H9 (cell line): ENCODE measurements around the gene VANGL2. TPM values are rescaled to one million over a fixed set of nuclear protein-coding genes. Genes with fewer than 3 reads are reported as not detected.

ENCODE experiments used
- DNase-seq: peaks from one replicate; pipeline ENCODE4 v3.0.0-alpha.2; 2017
- H2AFZ ChIP-seq: one replicate; pipeline ENCODE4 v1.6.1; 2013; ENCODE audit warnings: mild to moderate bottlenecking, low read length, control low read depth, moderate library complexity
- H2AK5ac ChIP-seq: 2 replicates; pipeline ENCODE4 v1.6.1; 2013; ENCODE audit warnings: low read length, control low read depth, mixed read lengths; ENCODE audit not compliant: insufficient read length
- H2BK120ac ChIP-seq: one replicate; pipeline ENCODE4 v1.6.1; 2013; ENCODE audit warnings: low read depth, mild to moderate bottlenecking, low read length, control low read depth, inconsistent platforms; ENCODE audit not compliant: poor library complexity, severe bottlenecking
- H2BK12ac ChIP-seq: 2 replicates; pipeline ENCODE4 v1.6.1; 2013; ENCODE audit warnings: low read length, control low read depth, mixed read lengths, low read depth; ENCODE audit not compliant: insufficient read length
- H2BK15ac ChIP-seq: 2 replicates; pipeline ENCODE4 v1.6.1; 2013; ENCODE audit warnings: low read depth, low read length, control low read depth
- H2BK20ac ChIP-seq: one replicate; pipeline ENCODE4 v1.6.1; 2013; ENCODE audit warnings: low read depth, mild to moderate bottlenecking, low read length, control low read depth, inconsistent platforms; ENCODE audit not compliant: poor library complexity, severe bottlenecking
- H2BK5ac ChIP-seq: 2 replicates; pipeline ENCODE4 v1.6.1; 2013; ENCODE audit warnings: low read length, control low read depth, mixed read lengths; ENCODE audit not compliant: insufficient read length
- H3K14ac ChIP-seq: 2 replicates; pipeline ENCODE4 v1.6.1; 2013; ENCODE audit warnings: low read length, control low read depth; ENCODE audit not compliant: insufficient read depth
- H3K18ac ChIP-seq: 2 replicates; pipeline ENCODE4 v1.6.1; 2013; ENCODE audit warnings: low read depth, mild to moderate bottlenecking, mixed read lengths, low read length, control low read depth; ENCODE audit not compliant: insufficient read length
- H3K23ac ChIP-seq: 2 replicates; pipeline ENCODE4 v1.6.1; 2013; ENCODE audit warnings: low read length, control low read depth, mixed read lengths, low read depth; ENCODE audit not compliant: insufficient read length
- H3K23me2 ChIP-seq: 2 replicates; pipeline ENCODE4 v1.6.1; 2013; ENCODE audit warnings: low read depth, mild to moderate bottlenecking, mixed read lengths, low read length, control low read depth; ENCODE audit not compliant: insufficient read length, poor library complexity, severe bottlenecking
- H3K27ac ChIP-seq: 2 replicates; pipeline ENCODE4 v1.5.1; 2013; ENCODE audit warnings: low read length, control low read depth, mixed read lengths, low read depth; ENCODE audit not compliant: insufficient read length
- H3K27me3 ChIP-seq: 2 replicates; pipeline ENCODE4 v1.6.1; 2013; ENCODE audit warnings: low read length, control low read depth, inconsistent platforms; ENCODE audit not compliant: insufficient read depth
- H3K4ac ChIP-seq: 2 replicates; pipeline ENCODE4 v1.6.1; 2013; ENCODE audit warnings: low read depth, mild to moderate bottlenecking, control low read depth, inconsistent platforms, low read length, moderate library complexity
- H3K4me1 ChIP-seq: 2 replicates; pipeline ENCODE4 v1.6.1; 2013; ENCODE audit warnings: low read length, control low read depth, inconsistent platforms; ENCODE audit not compliant: insufficient read depth
- H3K4me2 ChIP-seq: 2 replicates; pipeline ENCODE4 v1.6.1; 2013; ENCODE audit warnings: low read length, control low read depth, mixed read lengths; ENCODE audit not compliant: insufficient read length, insufficient read depth
- H3K56ac ChIP-seq: 2 replicates; pipeline ENCODE4 v1.6.1; 2013; ENCODE audit warnings: low read depth, mild to moderate bottlenecking, mixed read lengths, low read length, control low read depth; ENCODE audit not compliant: insufficient read length
- H3K79me1 ChIP-seq: 2 replicates; pipeline ENCODE4 v1.6.1; 2013; ENCODE audit warnings: low read depth, mild to moderate bottlenecking, moderate library complexity, low read length, control low read depth, inconsistent platforms; ENCODE audit not compliant: insufficient read depth, poor library complexity, severe bottlenecking
- H3K79me2 ChIP-seq: 2 replicates; pipeline ENCODE4 v1.6.1; 2013; ENCODE audit warnings: low read length, control low read depth, inconsistent platforms; ENCODE audit not compliant: insufficient read depth
- H3K9ac ChIP-seq: 2 replicates; pipeline ENCODE4 v1.6.1; 2013; ENCODE audit warnings: low read length, control low read depth, mixed read lengths; ENCODE audit not compliant: insufficient read length; ENCODE audit errors: extremely low read depth
- H3K9me3 ChIP-seq: one replicate; pipeline ENCODE4 v1.6.1; 2013; ENCODE audit warnings: low read depth, low read length, inconsistent platforms; ENCODE audit not compliant: control insufficient read depth
- H3T11ph ChIP-seq: one replicate; pipeline ENCODE4 v1.6.1; 2013; ENCODE audit warnings: mild to moderate bottlenecking, low read length, control low read depth, inconsistent platforms
- H4K20me1 ChIP-seq: one replicate; pipeline ENCODE4 v1.6.1; 2013; ENCODE audit not compliant: control insufficient read depth, insufficient read length, insufficient read depth
- H4K5ac ChIP-seq: 2 replicates; pipeline ENCODE4 v1.6.1; 2013; ENCODE audit warnings: low read depth, mild to moderate bottlenecking, mixed read lengths, low read length, control low read depth; ENCODE audit not compliant: insufficient read length
- H4K8ac ChIP-seq: replicated peaks from 2 replicates; pipeline ENCODE4 v1.6.1; 2013; ENCODE audit warnings: low read length, control low read depth, mixed read lengths, low read depth; ENCODE audit not compliant: insufficient read length
- H4K91ac ChIP-seq: 2 replicates; pipeline ENCODE4 v1.6.1; 2013; ENCODE audit warnings: low read depth, mild to moderate bottlenecking, moderate library complexity, mixed read lengths, low read length, control low read depth; ENCODE audit not compliant: insufficient read length
- H3K27ac Mint-ChIP-seq, 3 experiments: 2 replicates in 2 of 3; 3 replicates in 1 of 3; pipeline ENCODE4 v1.8.0; 2020 to 2021; ENCODE audit warnings: mixed read lengths in 3 of 3, mild to moderate bottlenecking in 1 of 3, moderate library complexity in 1 of 3
- H3K27me3 Mint-ChIP-seq: 2 replicates; pipeline ENCODE4 v1.8.0; 2021; ENCODE audit warnings: low read depth, mild to moderate bottlenecking, moderate library complexity, mixed read lengths
- H3K36me3 Mint-ChIP-seq, 3 experiments: 2 replicates in 2 of 3; 3 replicates in 1 of 3; pipeline ENCODE4 v1.8.0; 2020 to 2021; ENCODE audit warnings: low read depth in 3 of 3, mixed read lengths in 3 of 3; ENCODE audit not compliant: insufficient read depth in 1 of 3
- H3K4me1 Mint-ChIP-seq, 2 experiments: 2 replicates each; pipeline ENCODE4 v1.8.0; 2020; ENCODE audit warnings: mixed read lengths in 2 of 2
- H3K4me3 Mint-ChIP-seq, 2 experiments: 2 replicates in 1 of 2; 3 replicates in 1 of 2; pipeline ENCODE4 v1.8.0; 2020 to 2021; ENCODE audit warnings: mild to moderate bottlenecking in 2 of 2, mixed read lengths in 2 of 2, moderate library complexity in 1 of 2
- H3K9me3 Mint-ChIP-seq, 2 experiments: 2 replicates in 1 of 2; 3 replicates in 1 of 2; pipeline ENCODE4 v1.8.0; 2020; ENCODE audit warnings: mild to moderate bottlenecking in 2 of 2, mixed read lengths in 2 of 2, moderate library complexity in 1 of 2
- WGBS: extraction: QIAGEN DNeasy Blood & Tissue Kit; methylation state at CpG from one replicate; pipeline ENCODE4 v1.1.7; 2013; ENCODE audit warnings: missing lambda C conversion rate, low lambda C conversion rate, mixed read lengths; ENCODE audit not compliant: insufficient read length; ENCODE audit errors: extremely low coverage; 5-methylcytosine and 5-hydroxymethylcytosine counted together
- total RNA-seq: library from RNA; stranded (reverse); gene quantifications from 2 replicates; pipeline ENCODE4 v1.2.1, GENCODE V29; 2021
- TF ChIP-seq, protein P1 (sequence below): fragments of 200-600 bp; sonication (generic); conservative IDR thresholded peaks from 3 replicates; pipeline ENCODE4 v1.8.0; 2021; ENCODE audit warnings: antibody characterized with exemption, mild to moderate bottlenecking

VANGL2 gene
- total RNA-seq, 1 experiment from 2014 or later, result 58.5 TPM

DNA sequence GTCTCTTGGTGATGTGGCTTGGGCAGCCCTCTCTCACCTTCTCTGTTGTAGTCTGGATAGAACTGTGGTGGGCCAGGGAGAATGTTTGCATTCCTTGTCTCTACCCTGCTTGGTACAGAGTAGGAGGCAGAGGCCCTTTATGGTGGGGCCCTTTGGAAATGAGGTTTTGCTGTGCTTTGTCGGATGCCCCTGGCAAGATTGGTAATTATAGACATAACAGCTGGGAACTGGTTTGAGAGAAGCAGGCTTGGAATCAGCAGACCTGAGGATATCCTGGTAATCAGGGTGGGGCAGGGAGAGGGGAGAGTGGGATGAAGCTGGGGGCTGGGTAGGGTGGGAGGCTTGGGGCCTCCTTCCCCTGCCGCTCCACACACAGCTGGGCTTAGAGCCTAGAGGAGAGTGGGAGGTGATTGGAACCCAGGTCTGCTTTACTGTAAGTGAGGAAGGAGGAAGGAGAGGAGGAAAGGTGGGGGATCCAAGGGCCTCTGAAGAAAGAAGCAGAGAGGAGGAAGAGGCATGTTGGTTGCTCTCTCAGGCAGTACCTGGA is 5.0 kb downstream of the VANGL2 start:
- H3T11ph ChIP-seq, result no peak overlapping the region
- no peak overlapping the region for H3K27ac ChIP-seq
- H3K4me1 Mint-ChIP-seq, result peaks cover 85 to 87% of the 10 kb centered on the region in 2 experiments
- H2BK20ac ChIP-seq, result no peak overlapping the region
- no peak overlapping the region for H2AK5ac ChIP-seq
- WGBS, result no CpG with 5 or more reads among the region's 2 CpGs
- no peak overlapping the region for H2BK120ac ChIP-seq
- H4K8ac ChIP-seq, result no peak overlapping the region
- DNase-seq, result no peak
- no peak overlapping the region for H2BK5ac ChIP-seq
- H2BK15ac ChIP-seq, result no peak overlapping the region
- TF ChIP-seq, protein P1, sequence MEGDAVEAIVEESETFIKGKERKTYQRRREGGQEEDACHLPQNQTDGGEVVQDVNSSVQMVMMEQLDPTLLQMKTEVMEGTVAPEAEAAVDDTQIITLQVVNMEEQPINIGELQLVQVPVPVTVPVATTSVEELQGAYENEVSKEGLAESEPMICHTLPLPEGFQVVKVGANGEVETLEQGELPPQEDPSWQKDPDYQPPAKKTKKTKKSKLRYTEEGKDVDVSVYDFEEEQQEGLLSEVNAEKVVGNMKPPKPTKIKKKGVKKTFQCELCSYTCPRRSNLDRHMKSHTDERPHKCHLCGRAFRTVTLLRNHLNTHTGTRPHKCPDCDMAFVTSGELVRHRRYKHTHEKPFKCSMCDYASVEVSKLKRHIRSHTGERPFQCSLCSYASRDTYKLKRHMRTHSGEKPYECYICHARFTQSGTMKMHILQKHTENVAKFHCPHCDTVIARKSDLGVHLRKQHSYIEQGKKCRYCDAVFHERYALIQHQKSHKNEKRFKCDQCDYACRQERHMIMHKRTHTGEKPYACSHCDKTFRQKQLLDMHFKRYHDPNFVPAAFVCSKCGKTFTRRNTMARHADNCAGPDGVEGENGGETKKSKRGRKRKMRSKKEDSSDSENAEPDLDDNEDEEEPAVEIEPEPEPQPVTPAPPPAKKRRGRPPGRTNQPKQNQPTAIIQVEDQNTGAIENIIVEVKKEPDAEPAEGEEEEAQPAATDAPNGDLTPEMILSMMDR, result no peak
- H3K4me1 ChIP-seq, result peaks cover 31% of the 10 kb centered on the region; the same call in 1 of the 2 replicates
- no peaks in the 10 kb centered on the region for H3K27me3 ChIP-seq
- no peak overlapping the region for H3K18ac ChIP-seq
- no peaks in the 10 kb centered on the region for H3K9me3 ChIP-seq
- H4K20me1 ChIP-seq, result no peaks in the 10 kb centered on the region
- H3K79me1 ChIP-seq, result no peaks in the 10 kb centered on the region
- H3K23me2 ChIP-seq, result peaks cover 9% of the 10 kb centered on the region
- H2AFZ ChIP-seq, result no peak overlapping the region
- H4K91ac ChIP-seq, result no peak overlapping the region
- no peak overlapping the region for H3K9ac ChIP-seq
- H3K56ac ChIP-seq, result no peak overlapping the region
- no peak overlapping the region for H3K4me2 ChIP-seq
- H3K9me3 Mint-ChIP-seq, result no peaks in the 10 kb centered on the region
- no peak overlapping the region for H3K14ac ChIP-seq
- H3K79me2 ChIP-seq, result peaks cover 24% of the 10 kb centered on the region; the same call in 1 of the 2 replicates
- H4K5ac ChIP-seq, result no peak overlapping the region
- H2BK12ac ChIP-seq, result no peak overlapping the region
- peak overlapping the region in 1 of 2 experiments; percentile 19; a peak in 2 of 5 replicates for H3K4me3 Mint-ChIP-seq
- no peaks in the 10 kb centered on the region for H3K27me3 Mint-ChIP-seq
- no peak overlapping the region for H3K4ac ChIP-seq
- H3K27ac Mint-ChIP-seq, result peak overlapping the region in 2 of 3 experiments; percentile 47 to 56; a peak in 4 of 7 replicates
- peaks cover 4 to 25% (median 7%) of the 10 kb centered on the region in 3 experiments; a peak in 6 of 7 replicates for H3K36me3 Mint-ChIP-seq
- no peak overlapping the region for H3K23ac ChIP-seq
